Central memory CD8-positive, alpha-beta T cell (primary cell): ENCODE results near the gene NUDC.
A peak's percentile ranks its signal among the peaks of the same experiment; 100 is the strongest.
"Not testable (repeated sequence)": the region's sequence is repeated elsewhere in the genome, so short reads cannot be mapped to it uniquely, and the experiment has no call there.

Experiments used
- ATAC-seq: fragments of 150-1000 bp; cut with Tn5 transposase; replicated peaks from 2 replicates; pipeline ENCODE4 v1.10.0; 2022; ENCODE audit warnings: mild to moderate bottlenecking, moderate FRiP score, moderate number of reproducible peaks; ENCODE audit not compliant: poor library complexity, severe bottlenecking; ENCODE audit errors: extremely low read depth
- DNase-seq, 2 donors: peaks; one replicate each; pipeline ENCODE4 v3.0.0; 2021; ENCODE audit warnings: low spot score in 2 of 2
- H3K27ac Mint-ChIP-seq: one replicate; pipeline ENCODE4 v1.8.0; 2022; ENCODE audit warnings: low read depth, mild to moderate bottlenecking, moderate library complexity, mixed read lengths
- H3K27me3 Mint-ChIP-seq: one replicate; pipeline ENCODE4 v1.8.0; 2022; ENCODE audit warnings: mixed read lengths
- H3K36me3 Mint-ChIP-seq: one replicate; pipeline ENCODE4 v1.8.0; 2022; ENCODE audit warnings: mild to moderate bottlenecking, moderate library complexity, mixed read lengths; ENCODE audit not compliant: insufficient read depth
- H3K4me1 Mint-ChIP-seq: one replicate; pipeline ENCODE4 v1.8.0; 2022; ENCODE audit warnings: mixed read lengths
- H3K4me3 Mint-ChIP-seq: one replicate; pipeline ENCODE4 v1.8.0; 2022; ENCODE audit warnings: mild to moderate bottlenecking, moderate library complexity, mixed read lengths
- H3K9me3 Mint-ChIP-seq: one replicate; pipeline ENCODE4 v1.8.0; 2022; ENCODE audit warnings: mixed read lengths

The NUDC gene

GRCh38 chr1:26946270-26946669 lies 24.7 kb downstream of the NUDC start:
- Mint-ChIP-seq H3K36me3 (peaks cover 25% of the 10 kb centered on the region), H3K9me3 (no peaks in the 10 kb centered on the region), H3K27ac (no peak overlapping the region), H3K27me3 (no peaks in the 10 kb centered on the region), H3K4me3 (no peak overlapping the region), H3K4me1 (no peaks in the 10 kb centered on the region)
- DNase-seq (no peak), ATAC-seq (no peak)

- not testable (repeated sequence) for H3K4me1 Mint-ChIP-seq, H3K27me3 Mint-ChIP-seq, H3K9me3 Mint-ChIP-seq, H3K4me3 Mint-ChIP-seq, ATAC-seq, H3K27ac Mint-ChIP-seq, DNase-seq
- peaks cover 18% of the 10 kb centered on the region for H3K36me3 Mint-ChIP-seq
These were observed 27.1 kb downstream of the NUDC start for GRCh38 chr1:26948725-26949057.

- ATAC-seq, result no peak
- no peak for DNase-seq
- Mint-ChIP-seq H3K9me3 (no peaks in the 10 kb centered on the region), H3K4me1 (no peaks in the 10 kb centered on the region), H3K4me3 (no peak overlapping the region), H3K36me3 (peaks cover 11% of the 10 kb centered on the region), H3K27me3 (no peaks in the 10 kb centered on the region), H3K27ac (peak overlapping the region; percentile 9)
These were observed 27.9 kb downstream of the NUDC start for GRCh38 chr1:26949266-26949925.

GRCh38 chr1:26949926-26950319 lies 28.4 kb downstream of the NUDC start:
- Mint-ChIP-seq H3K4me1 (no peaks in the 10 kb centered on the region), H3K27me3 (no peaks in the 10 kb centered on the region), H3K9me3 (no peaks in the 10 kb centered on the region), H3K27ac (peak overlapping the region; percentile 9), H3K36me3 (peaks cover 8% of the 10 kb centered on the region), H3K4me3 (no peak overlapping the region)
- ATAC-seq (no peak), DNase-seq (no peak)

GRCh38 chr1:26950602-26951001 lies 29.1 kb downstream of the NUDC start:
- DNase-seq (no peak), ATAC-seq (no peak)
- Mint-ChIP-seq H3K4me3 (no peak overlapping the region), H3K4me1 (no peaks in the 10 kb centered on the region), H3K27me3 (no peaks in the 10 kb centered on the region), H3K27ac (no peak overlapping the region), H3K36me3 (peaks cover 6% of the 10 kb centered on the region), H3K9me3 (no peaks in the 10 kb centered on the region)

- Mint-ChIP-seq H3K36me3 (peaks cover 6% of the 10 kb centered on the region), H3K4me1 (no peaks in the 10 kb centered on the region), H3K27me3 (no peaks in the 10 kb centered on the region), H3K27ac (no peak overlapping the region), H3K9me3 (no peaks in the 10 kb centered on the region), H3K4me3 (no peak overlapping the region)
- no peak for DNase-seq
- ATAC-seq, result no peak
These were observed 29.7 kb downstream of the NUDC start for GRCh38 chr1:26951216-26951615.

GRCh38 chr1:26951821-26952497 lies 30.4 kb downstream of the NUDC start:
- no peaks in the 10 kb centered on the region for H3K27me3 Mint-ChIP-seq
- H3K27ac Mint-ChIP-seq, result no peak overlapping the region
- DNase-seq (no peak), ATAC-seq (no peak)
- no peak overlapping the region for H3K4me3 Mint-ChIP-seq
- no peaks in the 10 kb centered on the region for H3K9me3 Mint-ChIP-seq
- peaks cover under 1% of the 10 kb centered on the region for H3K36me3 Mint-ChIP-seq
- no peaks in the 10 kb centered on the region for H3K4me1 Mint-ChIP-seq

- Mint-ChIP-seq H3K4me3 (no peak overlapping the region), H3K9me3 (no peaks in the 10 kb centered on the region), H3K36me3 (no peaks in the 10 kb centered on the region), H3K27me3 (no peaks in the 10 kb centered on the region), H3K27ac (no peak overlapping the region), H3K4me1 (no peaks in the 10 kb centered on the region)
- ATAC-seq (no peak), DNase-seq (no peak)
These were observed 31.8 kb downstream of the NUDC start for GRCh38 chr1:26953374-26953773.

GRCh38 chr1:26956321-26956720 lies 34.8 kb downstream of the NUDC start:
- peaks cover 7% of the 10 kb centered on the region for H3K4me1 Mint-ChIP-seq
- H3K9me3 Mint-ChIP-seq, result no peaks in the 10 kb centered on the region
- no peaks in the 10 kb centered on the region for H3K36me3 Mint-ChIP-seq
- no peak for DNase-seq
- no peak overlapping the region for H3K27ac Mint-ChIP-seq
- no peak overlapping the region for H3K4me3 Mint-ChIP-seq
- peaks cover 9% of the 10 kb centered on the region for H3K27me3 Mint-ChIP-seq
- no peak for ATAC-seq

GRCh38 chr1:26957306-26957705 lies 35.8 kb downstream of the NUDC start:
- no peak for DNase-seq
- Mint-ChIP-seq H3K36me3 (no peaks in the 10 kb centered on the region), H3K4me1 (peaks cover 7% of the 10 kb centered on the region), H3K27ac (no peak overlapping the region), H3K4me3 (no peak overlapping the region), H3K27me3 (peaks cover 13% of the 10 kb centered on the region), H3K9me3 (no peaks in the 10 kb centered on the region)
- ATAC-seq, result no peak

- peaks cover 7% of the 10 kb centered on the region for H3K4me1 Mint-ChIP-seq
These were observed 37.7 kb downstream of the NUDC start for GRCh38 chr1:26959270-26959669.

GRCh38 chr1:26959722-26960624 lies 38.4 kb downstream of the NUDC start, which contains the start of gene KDF1:
Gene KDF1 (minus strand): TSS chr1:26960468. CDS start chr1:26952380, 8,088 bp downstream.
- Mint-ChIP-seq H3K9me3 (no peaks in the 10 kb centered on the region), H3K27me3 (peaks cover 36% of the 10 kb centered on the region), H3K36me3 (no peaks in the 10 kb centered on the region), H3K27ac (no peak within 1 kb of the TSS), H3K4me1 (peaks cover 7% of the 10 kb centered on the region), H3K4me3 (peak within 1 kb of the TSS; percentile 81)
- ATAC-seq, result peak; percentile 81
- peak; percentile 21 to 23 for DNase-seq

More at GRCh38 chr1:26959270-26959669, 37.7 kb downstream of the NUDC start:
- H3K27ac Mint-ChIP-seq, result no peak overlapping the region
- H3K4me3 Mint-ChIP-seq, result peak overlapping the region; percentile 81
- no peaks in the 10 kb centered on the region for H3K36me3 Mint-ChIP-seq
- DNase-seq (no peak), ATAC-seq (no peak)
- peaks cover 29% of the 10 kb centered on the region for H3K27me3 Mint-ChIP-seq
- no peaks in the 10 kb centered on the region for H3K9me3 Mint-ChIP-seq
